ENCODE measurements around the gene RALGPS1.

The RALGPS1 gene

GRCh38 chr9:127092041-127092608 lies 177.5 kb downstream of the RALGPS1 start:
- H3K4me3 ChIP-seq (ENCODE audit: low read length) = no peak overlapping the region
- no peaks in the 10 kb centered on the region for H3K9me2 ChIP-seq (replicated peaks; ENCODE audit: insufficient read depth, low read length)
- H3K4me2 ChIP-seq (ENCODE audit: low read depth, low read length) = no peak overlapping the region
- H3K4me1 ChIP-seq (ENCODE audit: low read length) = no peaks in the 10 kb centered on the region
- no peak overlapping the region for H3K27ac ChIP-seq (ENCODE audit: low read length)
- H4K20me1 ChIP-seq (ENCODE audit: insufficient read depth, low read length) = no peaks in the 10 kb centered on the region
- no peak overlapping the region for H3K9ac ChIP-seq (ENCODE audit: low read length)
- H3K79me2 ChIP-seq (ENCODE audit: low read length) = no peaks in the 10 kb centered on the region
- TF ChIP-seq EZH2 (optimal IDR thresholded peaks at IDR 0.05; ENCODE audit: low read depth, low read length) (no peak), EZH2phosphoT487 (IDR thresholded peaks at IDR 0.05; ENCODE audit: low read length) (no peak)
- TF ChIP-seq, protein P1, sequence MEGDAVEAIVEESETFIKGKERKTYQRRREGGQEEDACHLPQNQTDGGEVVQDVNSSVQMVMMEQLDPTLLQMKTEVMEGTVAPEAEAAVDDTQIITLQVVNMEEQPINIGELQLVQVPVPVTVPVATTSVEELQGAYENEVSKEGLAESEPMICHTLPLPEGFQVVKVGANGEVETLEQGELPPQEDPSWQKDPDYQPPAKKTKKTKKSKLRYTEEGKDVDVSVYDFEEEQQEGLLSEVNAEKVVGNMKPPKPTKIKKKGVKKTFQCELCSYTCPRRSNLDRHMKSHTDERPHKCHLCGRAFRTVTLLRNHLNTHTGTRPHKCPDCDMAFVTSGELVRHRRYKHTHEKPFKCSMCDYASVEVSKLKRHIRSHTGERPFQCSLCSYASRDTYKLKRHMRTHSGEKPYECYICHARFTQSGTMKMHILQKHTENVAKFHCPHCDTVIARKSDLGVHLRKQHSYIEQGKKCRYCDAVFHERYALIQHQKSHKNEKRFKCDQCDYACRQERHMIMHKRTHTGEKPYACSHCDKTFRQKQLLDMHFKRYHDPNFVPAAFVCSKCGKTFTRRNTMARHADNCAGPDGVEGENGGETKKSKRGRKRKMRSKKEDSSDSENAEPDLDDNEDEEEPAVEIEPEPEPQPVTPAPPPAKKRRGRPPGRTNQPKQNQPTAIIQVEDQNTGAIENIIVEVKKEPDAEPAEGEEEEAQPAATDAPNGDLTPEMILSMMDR (IDR thresholded peaks at IDR 0.05; ENCODE audit: low read length) = no peak
- no peaks in the 10 kb centered on the region for H3K9me3 ChIP-seq (replicated peaks; ENCODE audit: insufficient read depth, low read length)
- no peaks in the 10 kb centered on the region for H3F3A ChIP-seq (ENCODE audit: insufficient read depth, low read length)
- H3K27me3 ChIP-seq (replicated peaks; ENCODE audit: insufficient read depth, low read length) = no peaks in the 10 kb centered on the region
- H3K36me3 ChIP-seq (replicated peaks; ENCODE audit: insufficient read depth, low read length) = no peaks in the 10 kb centered on the region
- DNase-seq = no peak
- no peak overlapping the region for H2AFZ ChIP-seq (ENCODE audit: low read length)

DNA sequence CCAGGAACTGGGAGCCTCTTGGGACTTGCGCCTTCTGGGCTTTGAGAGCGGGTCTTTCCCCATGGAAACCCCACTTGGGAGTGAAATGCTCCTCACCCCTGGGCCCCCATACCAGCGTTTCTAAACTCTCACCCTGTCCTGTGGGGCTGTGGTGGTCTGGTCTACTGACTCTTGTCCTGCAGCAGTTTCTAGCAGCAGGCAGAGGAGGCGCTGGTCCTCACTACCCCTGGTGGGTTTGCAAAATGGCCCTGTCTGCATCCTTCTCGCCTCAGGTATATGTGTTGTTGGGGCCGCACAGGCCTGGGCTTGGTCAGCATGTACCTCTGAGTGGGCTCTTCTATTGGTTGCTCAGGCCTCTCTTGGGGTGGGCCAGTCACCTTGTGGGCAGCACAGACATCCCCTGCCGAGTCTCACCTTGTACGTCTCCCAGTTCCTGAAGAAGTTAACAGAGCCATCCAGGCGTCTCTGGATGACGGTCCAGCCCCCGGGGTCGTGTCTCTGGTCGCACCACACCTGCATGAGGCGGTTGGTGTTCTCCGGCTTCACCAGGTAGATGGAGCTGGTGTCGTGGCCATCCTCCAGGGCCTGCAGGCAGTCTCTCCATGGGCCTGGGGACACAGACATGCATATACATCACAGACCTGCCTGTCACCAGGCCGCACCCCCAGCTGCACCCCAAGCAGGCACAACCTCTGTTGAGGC lies 178.9 kb downstream of the RALGPS1 start:
- Histone ChIP-seq H3K4me1 (ENCODE audit: low read length) (no peaks in the 10 kb centered on the region), H3K4me2 (ENCODE audit: low read depth, low read length) (no peak overlapping the region), H3K9ac (ENCODE audit: low read length) (no peak overlapping the region), H3F3A (ENCODE audit: insufficient read depth, low read length) (no peaks in the 10 kb centered on the region), H3K9me3 (replicated peaks; ENCODE audit: insufficient read depth, low read length) (no peaks in the 10 kb centered on the region), H3K36me3 (replicated peaks; ENCODE audit: insufficient read depth, low read length) (no peaks in the 10 kb centered on the region), H4K20me1 (ENCODE audit: insufficient read depth, low read length) (no peaks in the 10 kb centered on the region), H2AFZ (ENCODE audit: low read length) (no peak overlapping the region), H3K27me3 (replicated peaks; ENCODE audit: insufficient read depth, low read length) (no peaks in the 10 kb centered on the region), H3K4me3 (ENCODE audit: low read length) (no peak overlapping the region), H3K27ac (ENCODE audit: low read length) (no peak overlapping the region), H3K9me2 (replicated peaks; ENCODE audit: insufficient read depth, low read length) (no peaks in the 10 kb centered on the region), H3K79me2 (ENCODE audit: low read length) (no peaks in the 10 kb centered on the region)
- no peak for DNase-seq
- TF ChIP-seq EZH2 (optimal IDR thresholded peaks at IDR 0.05; ENCODE audit: low read depth, low read length) (no peak), EZH2phosphoT487 (IDR thresholded peaks at IDR 0.05; ENCODE audit: low read length) (no peak)
- TF ChIP-seq, protein P1 (IDR thresholded peaks at IDR 0.05; ENCODE audit: low read length) = no peak

- H3K4me1 ChIP-seq (ENCODE audit: low read length) = no peaks in the 10 kb centered on the region
- no peaks in the 10 kb centered on the region for H3K27me3 ChIP-seq (replicated peaks; ENCODE audit: insufficient read depth, low read length)
- H3K9ac ChIP-seq (ENCODE audit: low read length) = no peak overlapping the region
- H3K79me2 ChIP-seq (ENCODE audit: low read length) = no peaks in the 10 kb centered on the region
- DNase-seq = no peak
- no peak overlapping the region for H3K4me3 ChIP-seq (ENCODE audit: low read length)
- no peaks in the 10 kb centered on the region for H3K9me3 ChIP-seq (replicated peaks; ENCODE audit: insufficient read depth, low read length)
- H2AFZ ChIP-seq (ENCODE audit: low read length) = no peak overlapping the region
- no peak overlapping the region for H3K27ac ChIP-seq (ENCODE audit: low read length)
- TF ChIP-seq, protein P1 (IDR thresholded peaks at IDR 0.05; ENCODE audit: low read length) = no peak
- TF ChIP-seq EZH2phosphoT487 (IDR thresholded peaks at IDR 0.05; ENCODE audit: low read length) (no peak), EZH2 (optimal IDR thresholded peaks at IDR 0.05; ENCODE audit: low read depth, low read length) (no peak)
- H3F3A ChIP-seq (ENCODE audit: insufficient read depth, low read length) = no peaks in the 10 kb centered on the region
- no peaks in the 10 kb centered on the region for H4K20me1 ChIP-seq (ENCODE audit: insufficient read depth, low read length)
- no peaks in the 10 kb centered on the region for H3K36me3 ChIP-seq (replicated peaks; ENCODE audit: insufficient read depth, low read length)
- H3K9me2 ChIP-seq (replicated peaks; ENCODE audit: insufficient read depth, low read length) = no peaks in the 10 kb centered on the region
- H3K4me2 ChIP-seq (ENCODE audit: low read depth, low read length) = no peak overlapping the region
Measured at GRCh38 chr9:127095411-127095810, 180.8 kb downstream of the RALGPS1 start.
